Measurements from ENCODE around the gene KDM4B.
A peak's percentile ranks its signal among the peaks of the same experiment; 100 is the strongest.

KDM4B gene

GRCh38 chr19:5057860-5058259 is 88.9 kb downstream of the KDM4B start:
- H3K4me1 Mint-ChIP-seq: peaks cover 14% of the 10 kb centered on the region in 2 donors
- no peak overlapping the region for H3K4me3 Mint-ChIP-seq
- peaks cover 5 to 7% of the 10 kb centered on the region in 2 donors for H3K9me3 Mint-ChIP-seq
- no peaks in the 10 kb centered on the region for H3K27me3 Mint-ChIP-seq
- H3K27ac Mint-ChIP-seq: peak overlapping the region; percentile 14
- no peak for DNase-seq
- ATAC-seq (replicated peaks): peak; percentile 57 to 71
- peaks cover 34 to 37% of the 10 kb centered on the region in 2 donors for H3K36me3 Mint-ChIP-seq

GRCh38 chr19:5058521-5059212 is 89.8 kb downstream of the KDM4B start:
- H3K4me1 Mint-ChIP-seq: peaks cover 6 to 8% of the 10 kb centered on the region in 2 donors
- no peak overlapping the region for H3K4me3 Mint-ChIP-seq
- no peaks in the 10 kb centered on the region for H3K27me3 Mint-ChIP-seq
- peaks cover 5 to 8% of the 10 kb centered on the region in 2 donors for H3K9me3 Mint-ChIP-seq
- ATAC-seq (replicated peaks): no peak
- DNase-seq: no peak
- H3K36me3 Mint-ChIP-seq: peaks cover 42 to 43% of the 10 kb centered on the region in 2 donors
- no peak overlapping the region for H3K27ac Mint-ChIP-seq

- Mint-ChIP-seq H3K27ac (no peak overlapping the region), H3K36me3 (peaks cover 47 to 48% of the 10 kb centered on the region in 2 donors)
Observed at GRCh38 chr19:5059213-5059574, 90.3 kb downstream of the KDM4B start.

GRCh38 chr19:5059793-5060192 is 90.9 kb downstream of the KDM4B start:
- no peak overlapping the region for H3K27ac Mint-ChIP-seq
- DNase-seq (no peak), ATAC-seq (replicated peaks) (no peak)
- H3K4me1 Mint-ChIP-seq: peaks cover 0 to 4% of the 10 kb centered on the region in 2 donors
- no peaks in the 10 kb centered on the region for H3K27me3 Mint-ChIP-seq
- H3K36me3 Mint-ChIP-seq: peaks cover 47 to 48% of the 10 kb centered on the region in 2 donors
- no peak overlapping the region for H3K4me3 Mint-ChIP-seq
- peaks cover 5 to 8% of the 10 kb centered on the region in 2 donors for H3K9me3 Mint-ChIP-seq

More at GRCh38 chr19:5059213-5059574, 90.3 kb downstream of the KDM4B start:
- Mint-ChIP-seq H3K27me3 (no peaks in the 10 kb centered on the region), H3K4me1 (peaks cover under 1 to 6% of the 10 kb centered on the region in 2 donors), H3K9me3 (peaks cover 5 to 8% of the 10 kb centered on the region in 2 donors), H3K4me3 (no peak overlapping the region)
- no peak for DNase-seq
- ATAC-seq (replicated peaks): no peak

GRCh38 chr19:5062195-5062594 is 93.3 kb downstream of the KDM4B start:
- no peaks in the 10 kb centered on the region for H3K27me3 Mint-ChIP-seq
- no peak overlapping the region for H3K27ac Mint-ChIP-seq
- H3K36me3 Mint-ChIP-seq: peaks cover 43 to 49% of the 10 kb centered on the region in 2 donors
- ATAC-seq (replicated peaks) (no peak), DNase-seq (no peak)
- peaks cover 5 to 8% of the 10 kb centered on the region in 2 donors for H3K9me3 Mint-ChIP-seq
- peaks cover 0 to 6% of the 10 kb centered on the region in 2 donors for H3K4me1 Mint-ChIP-seq
- H3K4me3 Mint-ChIP-seq: no peak overlapping the region

- no peak for ATAC-seq (replicated peaks)
- no peak for DNase-seq
- H3K27ac Mint-ChIP-seq: no peak overlapping the region
- H3K4me1 Mint-ChIP-seq: peaks cover 0 to 6% of the 10 kb centered on the region in 2 donors
- peaks cover 5 to 8% of the 10 kb centered on the region in 2 donors for H3K9me3 Mint-ChIP-seq
- H3K27me3 Mint-ChIP-seq: no peaks in the 10 kb centered on the region
- no peak overlapping the region for H3K4me3 Mint-ChIP-seq
- H3K36me3 Mint-ChIP-seq: peaks cover 37 to 43% of the 10 kb centered on the region in 2 donors
Observed at GRCh38 chr19:5062799-5063198, 93.9 kb downstream of the KDM4B start.

GRCh38 chr19:5063873-5064645 is 95.1 kb downstream of the KDM4B start:
- ATAC-seq (replicated peaks) (no peak), DNase-seq (no peak)
- H3K4me3 Mint-ChIP-seq: no peak overlapping the region
- H3K27me3 Mint-ChIP-seq: no peaks in the 10 kb centered on the region
- H3K36me3 Mint-ChIP-seq: peaks cover 33 to 40% of the 10 kb centered on the region in 2 donors
- peaks cover 5 to 8% of the 10 kb centered on the region in 2 donors for H3K9me3 Mint-ChIP-seq
- no peak overlapping the region for H3K27ac Mint-ChIP-seq
- H3K4me1 Mint-ChIP-seq: peaks cover 0 to 6% of the 10 kb centered on the region in 2 donors

GRCh38 chr19:5064896-5065295 is 96.0 kb downstream of the KDM4B start:
- Mint-ChIP-seq H3K4me1 (peaks cover 0 to 6% of the 10 kb centered on the region in 2 donors), H3K27me3 (no peaks in the 10 kb centered on the region), H3K4me3 (no peak overlapping the region), H3K36me3 (peaks cover 29 to 41% of the 10 kb centered on the region in 2 donors), H3K27ac (no peak overlapping the region), H3K9me3 (peaks cover 5 to 8% of the 10 kb centered on the region in 2 donors)
- DNase-seq (no peak), ATAC-seq (replicated peaks) (no peak)

- ATAC-seq (replicated peaks) (no peak), DNase-seq (no peak)
- Mint-ChIP-seq H3K4me3 (no peak overlapping the region), H3K27me3 (no peaks in the 10 kb centered on the region), H3K36me3 (peaks cover 30 to 45% of the 10 kb centered on the region in 2 donors), H3K27ac (no peak overlapping the region), H3K9me3 (peaks cover 5 to 8% of the 10 kb centered on the region in 2 donors), H3K4me1 (peaks cover 3 to 6% of the 10 kb centered on the region in 2 donors)
Observed at GRCh38 chr19:5065663-5066093, 96.8 kb downstream of the KDM4B start.

GRCh38 chr19:5066768-5067167 is 97.9 kb downstream of the KDM4B start:
- peaks cover 5 to 6% of the 10 kb centered on the region in 2 donors for H3K9me3 Mint-ChIP-seq
- H3K4me1 Mint-ChIP-seq: peaks cover 12 to 14% of the 10 kb centered on the region in 2 donors
- H3K4me3 Mint-ChIP-seq: no peak overlapping the region
- H3K27ac Mint-ChIP-seq: no peak overlapping the region
- peaks cover 27 to 45% of the 10 kb centered on the region in 2 donors for H3K36me3 Mint-ChIP-seq
- no peaks in the 10 kb centered on the region for H3K27me3 Mint-ChIP-seq
- no peak for ATAC-seq (replicated peaks)
- no peak for DNase-seq

GRCh38 chr19:5067678-5068077 is 98.8 kb downstream of the KDM4B start:
- H3K4me3 Mint-ChIP-seq: no peak overlapping the region
- H3K27me3 Mint-ChIP-seq: no peaks in the 10 kb centered on the region
- H3K4me1 Mint-ChIP-seq: peaks cover 11 to 12% of the 10 kb centered on the region in 2 donors

GRCh38 chr19:5068233-5069072 is 99.5 kb downstream of the KDM4B start:
- Mint-ChIP-seq H3K27ac (no peak overlapping the region), H3K9me3 (no peaks in the 10 kb centered on the region), H3K36me3 (peaks cover 23 to 36% of the 10 kb centered on the region in 2 donors), H3K4me3 (no peak overlapping the region), H3K27me3 (no peaks in the 10 kb centered on the region), H3K4me1 (peaks cover 16 to 19% of the 10 kb centered on the region in 2 donors)
- ATAC-seq (replicated peaks): no peak
- no peak for DNase-seq

More at GRCh38 chr19:5067678-5068077, 98.8 kb downstream of the KDM4B start:
- DNase-seq: no peak
- Mint-ChIP-seq H3K36me3 (peaks cover 23 to 39% of the 10 kb centered on the region in 2 donors), H3K27ac (no peak overlapping the region), H3K9me3 (peaks cover 0 to 2% of the 10 kb centered on the region in 2 donors)
- no peak for ATAC-seq (replicated peaks)

- no peak overlapping the region for H3K27ac Mint-ChIP-seq
- H3K27me3 Mint-ChIP-seq: no peaks in the 10 kb centered on the region
- H3K36me3 Mint-ChIP-seq: peaks cover 17 to 24% of the 10 kb centered on the region in 2 donors
- peaks cover 30 to 38% of the 10 kb centered on the region in 2 donors for H3K4me1 Mint-ChIP-seq
- H3K9me3 Mint-ChIP-seq: no peaks in the 10 kb centered on the region
- DNase-seq: no peak
- no peak for ATAC-seq (replicated peaks)
- no peak overlapping the region for H3K4me3 Mint-ChIP-seq
Observed at GRCh38 chr19:5070331-5070730, 101.4 kb downstream of the KDM4B start.

GRCh38 chr19:5070930-5071329 is 102.0 kb downstream of the KDM4B start:
- Mint-ChIP-seq H3K4me3 (peak overlapping the region; percentile 39 to 46), H3K9me3 (no peaks in the 10 kb centered on the region), H3K27ac (peak overlapping the region; percentile 56), H3K4me1 (peaks cover 30 to 38% of the 10 kb centered on the region in 2 donors), H3K27me3 (no peaks in the 10 kb centered on the region), H3K36me3 (peaks cover 17 to 24% of the 10 kb centered on the region in 2 donors)
- DNase-seq: no peak
- ATAC-seq (replicated peaks): peak; percentile 27 to 30

Data from stimulated activated naive B cell treated with anti-CD40 and anti-IgM and Interleukin-4, amounts not matched to agents 10 μg/mL and 1 μg/mL and 100 μg/mL, for 72 hours (primary cell).